ENCODE measurements around the gene MB.

GRCh38 chr22:35609761-35610160 is 7.4 kb downstream of the MB start:
- TF ChIP-seq CTCF (IDR thresholded peaks at IDR 0.05 in 2 of 3, conservative IDR thresholded peaks at IDR 0.05 in 1 of 3; ENCODE audit: insufficient read depth in 2 of 3, low read depth in 1 of 3, low read length in 3 of 3) = no peak
- TF ChIP-seq, protein P1, sequence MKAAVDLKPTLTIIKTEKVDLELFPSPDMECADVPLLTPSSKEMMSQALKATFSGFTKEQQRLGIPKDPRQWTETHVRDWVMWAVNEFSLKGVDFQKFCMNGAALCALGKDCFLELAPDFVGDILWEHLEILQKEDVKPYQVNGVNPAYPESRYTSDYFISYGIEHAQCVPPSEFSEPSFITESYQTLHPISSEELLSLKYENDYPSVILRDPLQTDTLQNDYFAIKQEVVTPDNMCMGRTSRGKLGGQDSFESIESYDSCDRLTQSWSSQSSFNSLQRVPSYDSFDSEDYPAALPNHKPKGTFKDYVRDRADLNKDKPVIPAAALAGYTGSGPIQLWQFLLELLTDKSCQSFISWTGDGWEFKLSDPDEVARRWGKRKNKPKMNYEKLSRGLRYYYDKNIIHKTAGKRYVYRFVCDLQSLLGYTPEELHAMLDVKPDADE (conservative IDR thresholded peaks at IDR 0.05; ENCODE audit: control insufficient read depth, low read depth, low read length) = no peak
